HepG2 (cell line): ENCODE data around the gene TTLL4. TPM values are rescaled to one million over a fixed set of nuclear protein-coding genes. Genes with fewer than 3 reads are reported as not detected.
A peak's percentile ranks its signal among the peaks of the same experiment; 100 is the strongest.

Source experiments
- ATAC-seq: fragments of 200-7000 bp; cut with Tn5 transposase; 3 replicates; pipeline ENCODE4 v1.9.1; 2020; ENCODE audit warnings: mild to moderate bottlenecking, moderate library complexity
- BruUV-seq: library from RNA; stranded (reverse); fragments of 400-500 nt; replicated peaks from 2 replicates; lab custom pipeline; 2021; lab: Mats Ljungman, UMichigan
- CTCF ChIA-PET: fragments of 300-600 bp; formaldehyde crosslinking; extraction: SDS; loops from one replicate; lab custom pipeline; 2021; ENCODE audit warnings: low total read pairs, inconsistent platforms, low intra/inter-chr PET ratio; lab: Yijun Ruan, JAX
- POLR2A ChIA-PET: fragments of 350-600 bp; sonication (Branson Sonifier 250); formaldehyde crosslinking; loops from one replicate; lab custom pipeline; 2020; ENCODE audit warnings: antibody characterized with exemption, inconsistent platforms; lab: Yijun Ruan, JAX
- DNase-seq: peaks from one replicate; pipeline ENCODE4 v3.0.0-alpha.2; 2015; ENCODE audit warnings: low spot score
- FAIRE-seq: peaks from 3 replicates; lab custom pipeline; 2011; peaks lifted over from hg19 to GRCh38; lab: Jason Lieb, UNC
- H2AFZ ChIP-seq: one replicate; pipeline ENCODE4 v1.6.1; 2011; ENCODE audit warnings: low read length, inconsistent platforms
- H3K27ac ChIP-seq: fragments of 300-600 bp; 3 replicates; pipeline ENCODE4 v1.8.0; 2011; ENCODE audit warnings: mixed run types, mild to moderate bottlenecking, mixed read lengths, low read length, inconsistent platforms; ENCODE audit not compliant: insufficient read depth; ENCODE audit errors: extremely low read length
- H3K27me3 ChIP-seq, 2 experiments: fragments of 200-600 bp in 1 of 2; 2 replicates in 1 of 2; 3 replicates in 1 of 2; pipeline versions ENCODE4 v1.6.0 to v1.8.0; 2011; ENCODE audit warnings: low read length in 2 of 2, mild to moderate bottlenecking in 2 of 2, moderate library complexity in 2 of 2, inconsistent platforms in 1 of 2; ENCODE audit not compliant: insufficient read depth in 2 of 2, control insufficient read depth in 1 of 2
- H3K36me3 ChIP-seq, 2 experiments: fragments of 200-600 bp in 1 of 2; replicated peaks in 1 of 2; 2 replicates in 1 of 2; 3 replicates in 1 of 2; pipeline versions ENCODE4 v1.5.1 to v1.8.0; 2011; ENCODE audit warnings: low read length in 2 of 2, inconsistent platforms in 1 of 2; ENCODE audit not compliant: insufficient read depth in 2 of 2, control insufficient read depth in 1 of 2
- H3K4me1 ChIP-seq: 2 replicates; pipeline ENCODE4 v1.5.1; 2012; ENCODE audit warnings: low read length, inconsistent platforms; ENCODE audit not compliant: insufficient read depth
- H3K4me2 ChIP-seq: 2 replicates; pipeline ENCODE4 v1.6.0; 2011; ENCODE audit warnings: low read depth, low read length, inconsistent platforms
- H3K4me3 ChIP-seq, 3 experiments: fragments of 200-600 bp in 1 of 3; sonication (generic), shearing (Covaris generic) in 1 of 3; replicated peaks in 1 of 3; 2 replicates each; pipeline ENCODE4 v1.5.1; 2011 to 2016; ENCODE audit warnings: low read length in 3 of 3, inconsistent platforms in 2 of 3, low read depth in 2 of 3, mild to moderate bottlenecking in 2 of 3, control low read depth in 1 of 3, mixed read lengths in 1 of 3; ENCODE audit not compliant: insufficient read depth in 1 of 3
- H3K79me2 ChIP-seq: one replicate; pipeline ENCODE4 v1.6.1; 2011; ENCODE audit warnings: low read length, inconsistent platforms; ENCODE audit not compliant: insufficient read depth
- H3K9ac ChIP-seq: 2 replicates; pipeline ENCODE4 v1.6.0; 2011; ENCODE audit warnings: mild to moderate bottlenecking, low read depth, low read length, inconsistent platforms; ENCODE audit not compliant: insufficient read depth
- H3K9me3 ChIP-seq: 2 replicates; pipeline ENCODE4 v1.5.1; 2012; ENCODE audit warnings: mild to moderate bottlenecking, low read length
- H4K20me1 ChIP-seq: 2 replicates; pipeline ENCODE4 v1.6.0; 2011; ENCODE audit warnings: inconsistent platforms, mild to moderate bottlenecking, low read length, moderate library complexity; ENCODE audit not compliant: insufficient read depth
- AGO2 ChIP-seq: fragments of 200-400 bp; formaldehyde crosslinking; optimal IDR thresholded peaks from 2 replicates; pipeline ENCODE3; 2017; ENCODE audit warnings: mild to moderate bottlenecking, low read depth, low read length, moderate library complexity
- NAIF1 ChIP-seq: sonication (generic); formaldehyde crosslinking; IDR thresholded peaks from 2 replicates; pipeline ENCODE4 v1.5.0; 2020; ENCODE audit warnings: mild to moderate bottlenecking, missing genetic modification reagents, borderline replicate concordance
- ONECUT2 ChIP-seq: sonication (generic); formaldehyde crosslinking; IDR thresholded peaks from 2 replicates; pipeline ENCODE4 v1.4.0; 2020; ENCODE audit warnings: missing genetic modification reagents
- RCOR2 ChIP-seq: IDR thresholded peaks from 2 replicates; pipeline ENCODE4 v1.6.1; 2016; ENCODE audit warnings: missing biosample characterization, missing genetic modification reagents
- WGBS: methylation state at CpG from one replicate; pipeline ENCODE4 v1.1.6; 2017; ENCODE audit warnings: low lambda C conversion rate; 5-methylcytosine and 5-hydroxymethylcytosine counted together
- in situ Hi-C: cut with HindIII; loops from 2 replicates; pipeline ENCODE4 v1.10.0; 2017; ENCODE audit warnings: low pct_unique_long_range_greater_than_20kb; ENCODE audit not compliant: extremely low pct_ligation_motif_present
- intact Hi-C: fragments of 100-400 bp; cut with micrococcal nuclease; formaldehyde crosslinking; loops from one replicate; pipeline ENCODE4 v1.10.0; 2022; ENCODE audit not compliant: unreplicated experiment
- polyA plus RNA-seq, 8 experiments: library from polyadenylated mRNA; depleted of rRNA in 3 of 8; stranded (reverse) in 7 of 8; unstranded in 1 of 8; fragments of >200 nt; fragmentation: Illumina TruSeq in 4 of 8; extraction: Trizol in 4 of 8; gene quantifications; 2 replicates each; pipeline versions ENCODE4 v1.2.1 to v1.2.3, GENCODE V29; 2011 to 2016; ENCODE audit warnings: low read depth in 4 of 8, missing spikeins in 1 of 8, mixed read lengths in 1 of 8; ENCODE audit not compliant: insufficient read depth in 1 of 8
- total RNA-seq, 5 experiments: library from RNA; depleted of rRNA; stranded (reverse); fragments of >200 nt; fragmentation: Illumina TruSeq; extraction: Trizol; gene quantifications; 2 replicates each; pipeline ENCODE4 v1.2.3, GENCODE V29; 2016; ENCODE audit warnings: low read depth in 1 of 5

TTLL4 gene
- total and polyA plus RNA-seq, 2 of the 13 experiments (the other 11 are each of a cell fraction or from before 2014, with no cell fraction given): 77.5 to 84.6 TPM

DNA sequence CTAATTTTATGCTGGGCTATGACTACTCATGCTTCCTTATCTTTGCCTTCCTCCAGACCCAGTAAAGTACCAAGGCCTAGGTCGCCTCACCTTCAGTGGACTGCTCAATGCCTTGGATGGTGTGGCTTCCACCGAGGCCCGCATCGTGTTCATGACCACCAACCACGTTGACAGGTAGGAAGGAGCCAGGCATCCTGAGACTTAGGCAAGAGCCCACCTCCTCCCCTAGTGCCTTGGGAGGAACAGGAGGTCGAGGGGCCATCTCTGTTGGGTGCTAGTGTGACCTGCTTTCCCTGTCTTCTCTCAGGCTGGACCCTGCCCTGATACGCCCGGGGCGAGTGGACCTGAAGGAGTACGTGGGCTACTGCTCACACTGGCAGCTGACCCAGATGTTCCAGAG lies 47.8 kb upstream of the TTLL4 start:
- TF ChIP-seq RCOR2 (CRISPR knock-in tag) (no peak), NAIF1 (CRISPR knock-in tag) (no peak)
- H3K36me3 ChIP-seq: peaks cover 31 to 59% of the 10 kb centered on the region in 2 experiments
- in situ Hi-C loops (no loop called here), intact Hi-C loops (no loop called here)
- no peak for DNase-seq
- FAIRE-seq: no peak
- BruUV-seq: no TSS peak
- H2AFZ ChIP-seq: no peak overlapping the region
- ChIA-PET CTCF (no interaction called here), POLR2A (interaction anchor here (1.7 kb wide), 1 partner anchor 9 kb away, joined by 6 read pairs; the partner anchor contains the start of genes RNF25 and STK36)
- H3K79me2 ChIP-seq: peaks cover 19% of the 10 kb centered on the region
- H3K4me2 ChIP-seq: no peak overlapping the region
- no peaks in the 10 kb centered on the region; a peak in 1 of 5 replicates for H3K27me3 ChIP-seq
- H3K9ac ChIP-seq: no peak overlapping the region
- H4K20me1 ChIP-seq: no peaks in the 10 kb centered on the region
- H3K27ac ChIP-seq: no peak overlapping the region
- H3K4me1 ChIP-seq: peaks cover 21% of the 10 kb centered on the region
- no peak overlapping the region for H3K4me3 ChIP-seq
- ATAC-seq: no peak
- 89% methylated on average over 10 of the region's 10 CpGs for WGBS
- no peaks in the 10 kb centered on the region for H3K9me3 ChIP-seq

DNA sequence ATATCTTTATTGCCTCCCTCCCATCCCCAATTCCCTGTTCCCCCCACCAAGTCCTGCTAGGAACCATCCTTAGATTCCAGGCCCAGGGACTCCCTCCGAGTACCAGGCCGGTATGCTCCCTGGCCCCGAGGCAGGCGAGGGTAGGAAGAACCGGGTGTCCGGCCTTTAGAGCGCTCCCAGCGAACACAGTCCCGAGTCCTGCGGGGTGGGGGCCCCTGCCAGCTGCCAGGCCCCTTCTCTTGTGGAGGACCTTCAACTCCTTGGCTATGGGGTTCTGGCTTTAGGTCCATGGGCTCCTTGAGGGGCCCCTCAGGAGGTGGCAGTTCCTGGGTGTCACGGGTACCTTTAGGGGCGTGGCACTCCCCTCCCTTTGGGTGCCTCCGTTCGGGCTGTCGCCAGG lies 46.7 kb upstream of the TTLL4 start:
- Histone ChIP-seq H4K20me1 (no peaks in the 10 kb centered on the region), H3K4me2 (no peak overlapping the region), H3K9ac (no peak overlapping the region)
- in situ Hi-C loops: no loop called here
- intact Hi-C loops: no loop called here
- TF ChIP-seq ONECUT2 (CRISPR knock-in tag): no peak
- TF ChIP-seq AGO2: peak; percentile 76
- TF ChIP-seq, all 625 proteins: peak for 1
- H3K4me1 ChIP-seq: peaks cover 11% of the 10 kb centered on the region
- no peak overlapping the region for H2AFZ ChIP-seq
- no peaks in the 10 kb centered on the region for H3K9me3 ChIP-seq
- FAIRE-seq: no peak
- ChIA-PET POLR2A (interaction anchor here (1.7 kb wide), 1 partner anchor 8 kb away, joined by 6 read pairs; the partner anchor contains the start of genes RNF25 and STK36), CTCF (no interaction called here)
- BruUV-seq: no TSS peak
- peaks cover 33 to 69% of the 10 kb centered on the region in 2 experiments for H3K36me3 ChIP-seq
- no peak overlapping the region for H3K4me3 ChIP-seq
- WGBS: 96% methylated on average over 10 of the region's 15 CpGs
- H3K27ac ChIP-seq: no peak overlapping the region
- DNase-seq: no peak
- H3K79me2 ChIP-seq: peaks cover 11% of the 10 kb centered on the region
- no peak for ATAC-seq
- no peaks in the 10 kb centered on the region; a peak in 1 of 5 replicates for H3K27me3 ChIP-seq
